Measurements from ENCODE around the gene ENPP1. TPM values are rescaled to one million over a fixed set of nuclear protein-coding genes. Genes with fewer than 3 reads are reported as not detected.

ENPP1 gene
- total RNA-seq, 1 donor from 2014 or later = 7.1 TPM

DNA sequence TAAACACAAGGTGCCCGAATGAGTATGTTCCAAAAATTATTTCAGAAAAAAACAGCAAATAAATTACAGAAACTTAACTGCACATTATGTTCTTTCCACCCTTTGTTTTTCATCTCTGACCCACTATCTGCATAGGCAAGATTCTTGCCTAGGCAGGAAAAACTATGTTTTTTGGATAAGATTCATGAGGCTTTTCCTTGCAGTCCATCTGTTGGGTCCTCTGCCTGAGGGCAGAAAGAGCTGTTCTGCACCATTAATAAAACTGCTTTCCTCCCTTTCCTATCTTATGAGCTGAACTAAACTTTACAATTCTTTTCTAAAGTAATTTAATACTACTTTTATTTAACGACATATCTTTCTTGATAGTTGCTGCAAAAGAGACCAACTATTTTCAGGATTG lies 21.1 kb downstream of the ENPP1 start:
- H3K4me1 ChIP-seq (ENCODE audit: insufficient read depth, low read length) = peaks cover 3% of the 10 kb centered on the region
- H3K27ac Mint-ChIP-seq (ENCODE audit: unreplicated experiment) = peak overlapping the region; percentile 47
- H3K9ac ChIP-seq (ENCODE audit: low read length) = no peak overlapping the region
- no peak for DNase-seq (ENCODE audit: low read depth)
- H3K4me1 Mint-ChIP-seq (ENCODE audit: low read depth, unreplicated experiment) = peaks cover 17% of the 10 kb centered on the region
- no peak overlapping the region for H3K27ac ChIP-seq (ENCODE audit: low read depth, low read length)
- no peaks in the 10 kb centered on the region for H3K27me3 ChIP-seq (ENCODE audit: insufficient read depth, low read length)
- no peaks in the 10 kb centered on the region for H4K20me1 ChIP-seq (ENCODE audit: insufficient read depth, low read length)
- no peak overlapping the region for H3K4me2 ChIP-seq (ENCODE audit: low read length)
- no peak overlapping the region for H3K4me3 Mint-ChIP-seq (ENCODE audit: unreplicated experiment)
- peaks cover 12% of the 10 kb centered on the region for H3K79me2 ChIP-seq (ENCODE audit: insufficient read depth, low read length)
- peaks cover 3% of the 10 kb centered on the region for H3K36me3 Mint-ChIP-seq (ENCODE audit: low read depth, unreplicated experiment)
- no peak for FAIRE-seq
- no peak overlapping the region for H3K4me3 ChIP-seq (ENCODE audit: insufficient read depth, low read depth, low read length)
- no peak for TF ChIP-seq EZH2 (IDR thresholded peaks at IDR 0.05; ENCODE audit: insufficient read depth, low read length)
- no peak for TF ChIP-seq CTCF (IDR thresholded peaks at IDR 0.05; ENCODE audit: insufficient read depth, low read depth, low read length)
- no peaks in the 10 kb centered on the region for H3K27me3 Mint-ChIP-seq (ENCODE audit: low read depth, unreplicated experiment)
- no peak overlapping the region for H2AFZ ChIP-seq (ENCODE audit: low read depth, low read length)
- H3K9me3 ChIP-seq (ENCODE audit: insufficient read depth, low read depth, low read length) = no peaks in the 10 kb centered on the region
- no peaks in the 10 kb centered on the region for H3K36me3 ChIP-seq (ENCODE audit: insufficient read depth, low read length)
- no peaks in the 10 kb centered on the region for H3K9me3 Mint-ChIP-seq (ENCODE audit: unreplicated experiment)

GRCh38 chr6:131831392-131831791 lies 23.6 kb downstream of the ENPP1 start:
- peaks cover 3% of the 10 kb centered on the region for H3K4me1 ChIP-seq (ENCODE audit: insufficient read depth, low read length)
- no peaks in the 10 kb centered on the region for H4K20me1 ChIP-seq (ENCODE audit: insufficient read depth, low read length)
- no peak overlapping the region for H3K4me2 ChIP-seq (ENCODE audit: low read length)
- peak; percentile 68 for DNase-seq (ENCODE audit: low read depth)
- Mint-ChIP-seq H3K36me3 (ENCODE audit: low read depth, unreplicated experiment) (peaks cover 3% of the 10 kb centered on the region), H3K4me3 (ENCODE audit: unreplicated experiment) (no peak overlapping the region), H3K4me1 (ENCODE audit: low read depth, unreplicated experiment) (peaks cover 15% of the 10 kb centered on the region), H3K27ac (ENCODE audit: unreplicated experiment) (peak overlapping the region; percentile 88), H3K9me3 (ENCODE audit: unreplicated experiment) (no peaks in the 10 kb centered on the region), H3K27me3 (ENCODE audit: low read depth, unreplicated experiment) (no peaks in the 10 kb centered on the region)
- H2AFZ ChIP-seq (ENCODE audit: low read depth, low read length) = no peak overlapping the region
- H3K79me2 ChIP-seq (ENCODE audit: insufficient read depth, low read length) = peaks cover 12% of the 10 kb centered on the region
- H3K36me3 ChIP-seq (ENCODE audit: insufficient read depth, low read length) = no peaks in the 10 kb centered on the region
- TF ChIP-seq EZH2 (IDR thresholded peaks at IDR 0.05; ENCODE audit: insufficient read depth, low read length) = no peak
- no peak for TF ChIP-seq CTCF (IDR thresholded peaks at IDR 0.05; ENCODE audit: insufficient read depth, low read depth, low read length)
- H3K27ac ChIP-seq (ENCODE audit: low read depth, low read length) = peak overlapping the region; percentile 0
- H3K4me3 ChIP-seq (ENCODE audit: insufficient read depth, low read depth, low read length) = no peak overlapping the region
- no peaks in the 10 kb centered on the region for H3K27me3 ChIP-seq (ENCODE audit: insufficient read depth, low read length)
- H3K9me3 ChIP-seq (ENCODE audit: insufficient read depth, low read depth, low read length) = no peaks in the 10 kb centered on the region
- FAIRE-seq = peak; percentile 69
- no peak overlapping the region for H3K9ac ChIP-seq (ENCODE audit: low read length)

- no peaks in the 10 kb centered on the region for H3K9me3 ChIP-seq (ENCODE audit: insufficient read depth, low read depth, low read length)
- H3K27ac ChIP-seq (ENCODE audit: low read depth, low read length) = no peak overlapping the region
- H4K20me1 ChIP-seq (ENCODE audit: insufficient read depth, low read length) = no peaks in the 10 kb centered on the region
- no peak overlapping the region for H3K4me3 ChIP-seq (ENCODE audit: insufficient read depth, low read depth, low read length)
- Mint-ChIP-seq H3K36me3 (ENCODE audit: low read depth, unreplicated experiment) (peaks cover 3% of the 10 kb centered on the region), H3K27ac (ENCODE audit: unreplicated experiment) (peak overlapping the region; percentile 21), H3K9me3 (ENCODE audit: unreplicated experiment) (no peaks in the 10 kb centered on the region), H3K4me3 (ENCODE audit: unreplicated experiment) (no peak overlapping the region), H3K27me3 (ENCODE audit: low read depth, unreplicated experiment) (no peaks in the 10 kb centered on the region), H3K4me1 (ENCODE audit: low read depth, unreplicated experiment) (peaks cover 15% of the 10 kb centered on the region)
- H3K27me3 ChIP-seq (ENCODE audit: insufficient read depth, low read length) = no peaks in the 10 kb centered on the region
- TF ChIP-seq CTCF (IDR thresholded peaks at IDR 0.05; ENCODE audit: insufficient read depth, low read depth, low read length) (no peak), EZH2 (IDR thresholded peaks at IDR 0.05; ENCODE audit: insufficient read depth, low read length) (no peak)
- H3K36me3 ChIP-seq (ENCODE audit: insufficient read depth, low read length) = no peaks in the 10 kb centered on the region
- DNase-seq (ENCODE audit: low read depth) (no peak), FAIRE-seq (no peak)
- peaks cover 3% of the 10 kb centered on the region for H3K4me1 ChIP-seq (ENCODE audit: insufficient read depth, low read length)
- peaks cover 12% of the 10 kb centered on the region for H3K79me2 ChIP-seq (ENCODE audit: insufficient read depth, low read length)
- no peak overlapping the region for H3K9ac ChIP-seq (ENCODE audit: low read length)
- no peak overlapping the region for H2AFZ ChIP-seq (ENCODE audit: low read depth, low read length)
- no peak overlapping the region for H3K4me2 ChIP-seq (ENCODE audit: low read length)
These were observed 24.1 kb downstream of the ENPP1 start for GRCh38 chr6:131831886-131832285.
